Liver (tissue), 9 donors: ENCODE measurements around the gene CACNA1A. TPM values are rescaled to one million over a fixed set of nuclear protein-coding genes. Genes with fewer than 3 reads are reported as not detected.

Experiments used
- DNase-seq: peaks from one replicate; pipeline ENCODE4 v3.0.0-alpha.2; 2017; ENCODE audit warnings: low spot score
- H3K27ac ChIP-seq, 2 donors: one replicate each; pipeline ENCODE4 v1.7.0; 2013; ENCODE audit warnings: inconsistent platforms in 2 of 2, low read length in 2 of 2, control low read depth in 1 of 2, low read depth in 1 of 2, mild to moderate bottlenecking in 1 of 2
- H3K27me3 ChIP-seq, 4 donors: one replicate each; pipeline versions ENCODE4 v1.6.1 to v1.7.0; 2013; ENCODE audit warnings: low read length in 3 of 4, inconsistent platforms in 1 of 4, mild to moderate bottlenecking in 1 of 4, moderate library complexity in 1 of 4; ENCODE audit not compliant: control insufficient read depth in 4 of 4, insufficient read depth in 4 of 4
- H3K36me3 ChIP-seq, 4 donors: one replicate each; pipeline versions ENCODE4 v1.6.1 to v1.7.0; 2013; ENCODE audit warnings: low read length in 3 of 4, mild to moderate bottlenecking in 3 of 4, low read depth in 1 of 4, moderate library complexity in 1 of 4; ENCODE audit not compliant: control insufficient read depth in 4 of 4, insufficient read depth in 3 of 4
- H3K4me1 ChIP-seq, 4 donors: one replicate each; pipeline versions ENCODE4 v1.6.1 to v1.7.0; 2013; ENCODE audit warnings: low read length in 3 of 4, mild to moderate bottlenecking in 3 of 4, moderate library complexity in 1 of 4; ENCODE audit not compliant: control insufficient read depth in 4 of 4, insufficient read depth in 4 of 4
- H3K4me3 ChIP-seq, 3 donors: one replicate each; pipeline versions ENCODE4 v1.6.1 to v1.7.0; 2013; ENCODE audit warnings: low read length in 3 of 3, control low read depth in 1 of 3, low read depth in 1 of 3, mild to moderate bottlenecking in 1 of 3
- H3K9ac ChIP-seq, 2 donors: one replicate each; pipeline ENCODE4 v1.7.0; 2013; ENCODE audit warnings: low read length in 2 of 2, mild to moderate bottlenecking in 2 of 2, moderate library complexity in 2 of 2, control low read depth in 1 of 2, low read depth in 1 of 2
- H3K9me3 ChIP-seq, 4 donors: one replicate each; pipeline versions ENCODE4 v1.6.1 to v1.7.0; 2013; ENCODE audit warnings: low read length in 3 of 4; ENCODE audit not compliant: control insufficient read depth in 4 of 4
- EGR1 ChIP-seq, 2 donors: IDR thresholded peaks; 2 replicates each; pipeline ENCODE4 v1.6.1; 2016 to 2018; ENCODE audit warnings: antibody characterized with exemption in 2 of 2, low read depth in 2 of 2
- FOXA1 ChIP-seq: IDR thresholded peaks from 2 replicates; pipeline ENCODE4 v1.6.1; 2016; ENCODE audit warnings: antibody characterized with exemption
- FOXA2 ChIP-seq: IDR thresholded peaks from 2 replicates; pipeline ENCODE4 v1.6.1; 2016; ENCODE audit warnings: antibody characterized with exemption
- JUND ChIP-seq, 2 donors: IDR thresholded peaks; 2 replicates each; pipeline ENCODE4 v1.6.1; 2016; ENCODE audit warnings: antibody characterized with exemption in 2 of 2
- RAD21 ChIP-seq, 2 donors: IDR thresholded peaks; 2 replicates each; pipeline ENCODE4 v1.6.1; 2016; ENCODE audit warnings: antibody characterized with exemption in 2 of 2, mild to moderate bottlenecking in 2 of 2
- WGBS: extraction: QIAGEN DNeasy Blood & Tissue Kit; methylation state at CpG from one replicate; pipeline ENCODE4 v1.1.7; 2013; 5-methylcytosine and 5-hydroxymethylcytosine counted together
- polyA plus RNA-seq, 2 donors: library from polyadenylated mRNA; stranded (reverse) in 1 of 2; unstranded in 1 of 2; fragments of 200-250 nt in 1 of 2; fragments of >200 nt in 1 of 2; fragmentation: Nextera tagmentation in 1 of 2; extraction: Ambion mirVana in 1 of 2; gene quantifications; one replicate each; pipeline versions ENCODE4 v1.2.1 to v1.2.3, GENCODE V29; 2013 to 2015
- total RNA-seq, 2 donors: library from RNA; depleted of rRNA; stranded (reverse); fragments of >200 nt; gene quantifications; one replicate each; pipeline ENCODE4 v1.2.3, GENCODE V29; 2014
- TF ChIP-seq, protein P1 (sequence below): IDR thresholded peaks from 2 replicates; pipeline ENCODE4 v1.6.1; 2016; ENCODE audit warnings: antibody characterized with exemption
- TF ChIP-seq, protein P2 (sequence below): IDR thresholded peaks from 2 replicates; pipeline ENCODE4 v1.6.1; 2016; ENCODE audit warnings: antibody characterized with exemption
- TF ChIP-seq, protein P3 (sequence below): fragments of 150-350 bp; IDR thresholded peaks from 2 replicates; pipeline ENCODE4 v1.5.1; 2017; ENCODE audit warnings: improper control_type of control experiment, low read depth, low read length; ENCODE audit not compliant: missing input control
- TF ChIP-seq, protein P4 (sequence below): IDR thresholded peaks from 2 replicates; pipeline ENCODE4 v1.6.1; 2016; ENCODE audit warnings: antibody characterized with exemption
- donor health status: healthy.
- donor health status: healthy.
- donor health status: healthy.
- donor health status: healthy.
- donor health status: healthy.

Gene CACNA1A
- total and polyA plus RNA-seq, 4 donors = 0.09 to 0.17 (median 0.17) TPM; not detected in 1

DNA sequence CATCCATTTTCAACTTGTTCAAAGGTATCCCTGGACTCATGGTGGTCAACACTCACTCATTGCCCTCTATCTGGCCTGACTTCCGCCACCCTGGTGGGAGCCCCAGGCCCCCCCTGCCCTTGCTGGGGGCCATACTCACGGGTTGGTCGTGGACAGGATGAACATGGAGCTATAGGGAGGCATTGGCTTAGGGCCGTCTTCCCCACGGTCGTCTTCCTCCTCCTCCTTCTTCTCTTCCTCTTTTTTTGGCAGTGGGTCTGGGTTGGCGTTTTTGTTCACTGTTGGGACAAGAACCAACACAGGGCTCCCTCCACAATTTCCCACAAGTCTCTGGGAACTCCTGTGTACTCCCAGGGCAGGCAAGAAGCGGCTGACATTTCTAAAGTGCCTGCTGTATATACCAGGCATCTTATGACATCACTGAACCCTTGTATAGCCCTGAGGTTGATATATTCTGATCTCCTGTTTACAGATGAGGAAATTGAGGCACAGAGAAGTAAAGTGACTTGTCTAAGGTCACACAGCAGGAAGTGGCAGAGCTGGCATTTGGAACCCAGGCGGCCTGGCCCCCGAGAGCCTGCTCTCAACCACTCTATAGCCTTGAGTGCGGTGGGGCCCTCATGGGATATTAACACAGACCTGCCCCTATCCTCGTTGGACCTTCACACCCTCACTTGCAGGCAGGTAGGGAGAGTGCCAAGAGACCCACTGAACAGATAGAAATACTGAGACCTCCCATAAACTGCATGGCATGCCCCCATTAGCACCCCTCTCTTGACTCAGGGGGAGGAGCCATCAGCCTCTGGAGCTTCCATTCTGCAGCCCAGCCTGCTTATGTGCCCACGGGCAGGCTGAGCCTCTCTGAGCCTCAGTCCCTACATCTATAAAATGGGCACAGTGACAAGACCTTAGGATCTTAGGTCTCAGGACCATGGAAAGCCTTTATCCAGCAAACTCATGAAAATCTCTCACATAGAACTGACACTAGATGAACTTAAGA is 221.1 kb downstream of the CACNA1A start:
- Histone ChIP-seq H3K27me3 (peaks cover 0 to 3% (median under 1%) of the 10 kb centered on the region in 4 donors), H3K4me1 (no peaks in the 10 kb centered on the region), H3K9me3 (no peaks in the 10 kb centered on the region), H3K27ac (no peak overlapping the region), H3K9ac (no peak overlapping the region), H3K36me3 (no peaks in the 10 kb centered on the region), H3K4me3 (no peak overlapping the region)
- no peak for DNase-seq
- TF ChIP-seq RAD21 (IDR thresholded peaks at IDR 0.05) = no peak
- TF ChIP-seq, protein P1, sequence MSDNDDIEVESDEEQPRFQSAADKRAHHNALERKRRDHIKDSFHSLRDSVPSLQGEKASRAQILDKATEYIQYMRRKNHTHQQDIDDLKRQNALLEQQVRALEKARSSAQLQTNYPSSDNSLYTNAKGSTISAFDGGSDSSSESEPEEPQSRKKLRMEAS = no peak
- 60% methylated on average over 13 of the region's 13 CpGs for WGBS

DNA sequence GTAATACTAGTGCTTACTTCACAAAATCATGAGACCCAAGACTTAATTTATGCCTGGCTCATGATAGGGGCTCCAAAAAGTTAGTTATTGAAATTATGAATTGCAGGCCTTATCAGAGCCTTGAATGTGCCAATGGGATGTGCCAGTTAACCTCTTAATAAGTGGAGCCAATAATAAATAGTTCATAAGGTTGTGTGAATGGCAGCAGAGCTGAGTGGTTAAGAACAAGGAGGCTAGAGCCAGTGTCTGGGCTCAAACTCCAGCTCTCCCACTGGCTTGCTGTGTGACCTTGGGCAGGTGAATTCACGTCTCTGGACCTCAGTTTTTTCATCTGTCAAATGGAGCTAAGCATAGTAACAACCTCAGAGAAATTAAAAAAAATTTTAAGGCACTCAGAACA is 222.4 kb downstream of the CACNA1A start:
- 19% methylated on average over 1 of the region's 1 CpG for WGBS
- no peak overlapping the region for H3K9ac ChIP-seq
- H3K4me3 ChIP-seq = no peak overlapping the region
- no peaks in the 10 kb centered on the region for H3K4me1 ChIP-seq
- H3K27me3 ChIP-seq = peaks cover 0 to 3% (median under 1%) of the 10 kb centered on the region in 4 donors
- H3K9me3 ChIP-seq = no peaks in the 10 kb centered on the region
- no peaks in the 10 kb centered on the region for H3K36me3 ChIP-seq
- no peak for TF ChIP-seq FOXA2
- TF ChIP-seq FOXA1 = no peak
- TF ChIP-seq, protein P2, sequence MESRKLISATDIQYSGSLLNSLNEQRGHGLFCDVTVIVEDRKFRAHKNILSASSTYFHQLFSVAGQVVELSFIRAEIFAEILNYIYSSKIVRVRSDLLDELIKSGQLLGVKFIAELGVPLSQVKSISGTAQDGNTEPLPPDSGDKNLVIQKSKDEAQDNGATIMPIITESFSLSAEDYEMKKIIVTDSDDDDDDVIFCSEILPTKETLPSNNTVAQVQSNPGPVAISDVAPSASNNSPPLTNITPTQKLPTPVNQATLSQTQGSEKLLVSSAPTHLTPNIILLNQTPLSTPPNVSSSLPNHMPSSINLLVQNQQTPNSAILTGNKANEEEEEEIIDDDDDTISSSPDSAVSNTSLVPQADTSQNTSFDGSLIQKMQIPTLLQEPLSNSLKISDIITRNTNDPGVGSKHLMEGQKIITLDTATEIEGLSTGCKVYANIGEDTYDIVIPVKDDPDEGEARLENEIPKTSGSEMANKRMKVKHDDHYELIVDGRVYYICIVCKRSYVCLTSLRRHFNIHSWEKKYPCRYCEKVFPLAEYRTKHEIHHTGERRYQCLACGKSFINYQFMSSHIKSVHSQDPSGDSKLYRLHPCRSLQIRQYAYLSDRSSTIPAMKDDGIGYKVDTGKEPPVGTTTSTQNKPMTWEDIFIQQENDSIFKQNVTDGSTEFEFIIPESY = no peak
- no peak for TF ChIP-seq JUND (IDR thresholded peaks at IDR 0.05)
- TF ChIP-seq, protein P3, sequence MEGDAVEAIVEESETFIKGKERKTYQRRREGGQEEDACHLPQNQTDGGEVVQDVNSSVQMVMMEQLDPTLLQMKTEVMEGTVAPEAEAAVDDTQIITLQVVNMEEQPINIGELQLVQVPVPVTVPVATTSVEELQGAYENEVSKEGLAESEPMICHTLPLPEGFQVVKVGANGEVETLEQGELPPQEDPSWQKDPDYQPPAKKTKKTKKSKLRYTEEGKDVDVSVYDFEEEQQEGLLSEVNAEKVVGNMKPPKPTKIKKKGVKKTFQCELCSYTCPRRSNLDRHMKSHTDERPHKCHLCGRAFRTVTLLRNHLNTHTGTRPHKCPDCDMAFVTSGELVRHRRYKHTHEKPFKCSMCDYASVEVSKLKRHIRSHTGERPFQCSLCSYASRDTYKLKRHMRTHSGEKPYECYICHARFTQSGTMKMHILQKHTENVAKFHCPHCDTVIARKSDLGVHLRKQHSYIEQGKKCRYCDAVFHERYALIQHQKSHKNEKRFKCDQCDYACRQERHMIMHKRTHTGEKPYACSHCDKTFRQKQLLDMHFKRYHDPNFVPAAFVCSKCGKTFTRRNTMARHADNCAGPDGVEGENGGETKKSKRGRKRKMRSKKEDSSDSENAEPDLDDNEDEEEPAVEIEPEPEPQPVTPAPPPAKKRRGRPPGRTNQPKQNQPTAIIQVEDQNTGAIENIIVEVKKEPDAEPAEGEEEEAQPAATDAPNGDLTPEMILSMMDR = no peak
- TF ChIP-seq, protein P1 = no peak
- no peak overlapping the region for H3K27ac ChIP-seq
- DNase-seq = no peak

DNA sequence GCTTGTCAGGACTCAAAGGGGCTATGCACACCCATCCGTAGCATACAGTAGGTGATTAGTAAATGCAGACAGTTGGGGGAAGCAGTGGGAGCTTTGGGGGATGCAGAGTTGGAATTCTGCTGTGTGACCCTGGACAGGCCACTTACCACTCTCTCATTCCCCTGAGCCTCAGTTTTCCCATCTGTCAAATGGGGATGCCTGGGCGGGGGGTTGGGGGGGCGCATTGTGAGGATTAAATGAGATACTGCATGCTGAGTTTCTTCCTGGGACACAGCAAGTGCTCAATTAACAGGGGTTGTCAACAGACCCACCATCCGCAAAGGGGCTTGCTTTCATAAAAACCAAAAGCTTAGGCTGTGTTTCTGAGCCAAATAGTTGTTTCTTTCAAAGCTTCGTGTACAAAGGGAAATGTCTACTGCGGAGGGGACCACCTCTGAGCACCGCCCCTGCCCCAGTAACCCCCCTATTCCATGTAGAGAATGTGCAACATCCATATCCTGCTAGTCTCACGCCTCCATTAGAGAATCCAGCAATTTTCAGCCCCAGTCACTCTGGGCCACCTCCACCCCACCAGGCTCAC is 223.7 kb downstream of the CACNA1A start:
- Histone ChIP-seq H3K4me3 (no peak overlapping the region), H3K27me3 (peaks cover 0 to 3% (median under 1%) of the 10 kb centered on the region in 4 donors), H3K9ac (no peak overlapping the region), H3K4me1 (no peaks in the 10 kb centered on the region), H3K27ac (no peak overlapping the region), H3K36me3 (no peaks in the 10 kb centered on the region), H3K9me3 (no peaks in the 10 kb centered on the region)
- no peak for DNase-seq
- WGBS = 74% methylated on average over 8 of the region's 8 CpGs
- TF ChIP-seq EGR1 (IDR thresholded peaks at IDR 0.05; ENCODE audit: low read depth in 2 of 2) = no peak
- TF ChIP-seq, protein P4, sequence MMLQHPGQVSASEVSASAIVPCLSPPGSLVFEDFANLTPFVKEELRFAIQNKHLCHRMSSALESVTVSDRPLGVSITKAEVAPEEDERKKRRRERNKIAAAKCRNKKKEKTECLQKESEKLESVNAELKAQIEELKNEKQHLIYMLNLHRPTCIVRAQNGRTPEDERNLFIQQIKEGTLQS = no peak
- no peak for TF ChIP-seq FOXA2
- no peak for TF ChIP-seq JUND (IDR thresholded peaks at IDR 0.05)
